IPS DF 4.7 (cell line): ENCODE measurements around the gene RPLP1.

Source experiments
- DNase-seq: peaks from one replicate; pipeline ENCODE4 v3.0.0-alpha.2; 2013; ENCODE audit warnings: low spot score; ENCODE audit errors: extremely low read depth

The RPLP1 gene

GRCh38 chr15:69468241-69469121 lies 15.9 kb downstream of the RPLP1 start:
- DNase-seq, result no peak

- no peak for DNase-seq
These were observed 17.0 kb downstream of the RPLP1 start for GRCh38 chr15:69469467-69470201.

GRCh38 chr15:69472046-69472445 lies 19.4 kb downstream of the RPLP1 start:
- DNase-seq, result no peak

- DNase-seq, result no peak
These were observed 19.9 kb downstream of the RPLP1 start for GRCh38 chr15:69472562-69472961.

- DNase-seq, result no peak
These were observed 21.7 kb downstream of the RPLP1 start for GRCh38 chr15:69474291-69474690.

- no peak for DNase-seq
These were observed 22.3 kb downstream of the RPLP1 start for GRCh38 chr15:69474846-69475455.

GRCh38 chr15:69475769-69476358 lies 23.2 kb downstream of the RPLP1 start:
- no peak for DNase-seq

- no peak for DNase-seq
These were observed 24.3 kb downstream of the RPLP1 start for GRCh38 chr15:69476704-69477473.

GRCh38 chr15:69478259-69478781 lies 25.7 kb downstream of the RPLP1 start:
- no peak for DNase-seq

GRCh38 chr15:69479081-69479480 lies 26.5 kb downstream of the RPLP1 start:
- no peak for DNase-seq

GRCh38 chr15:69479971-69480370 lies 27.4 kb downstream of the RPLP1 start:
- DNase-seq, result no peak

- no peak for DNase-seq
These were observed 28.3 kb downstream of the RPLP1 start for GRCh38 chr15:69480932-69481331.

- no peak for DNase-seq
These were observed 30.2 kb downstream of the RPLP1 start for GRCh38 chr15:69482686-69483256.

GRCh38 chr15:69484837-69485236 lies 32.2 kb downstream of the RPLP1 start:
- no peak for DNase-seq

GRCh38 chr15:69486481-69487110 lies 34.0 kb downstream of the RPLP1 start:
- no peak for DNase-seq

- no peak for DNase-seq
These were observed 36.5 kb downstream of the RPLP1 start for GRCh38 chr15:69489073-69489571.

GRCh38 chr15:69490356-69491037 lies 37.9 kb downstream of the RPLP1 start:
- no peak for DNase-seq

- DNase-seq, result no peak
These were observed 38.5 kb downstream of the RPLP1 start for GRCh38 chr15:69491038-69491505.

- no peak for DNase-seq
These were observed 40.8 kb downstream of the RPLP1 start for GRCh38 chr15:69493406-69493805.
